GM21381 (cell line): ENCODE measurements around the gene SKAP1.
"Not testable (repeated sequence)": the region's sequence is repeated elsewhere in the genome, so short reads cannot be mapped to it uniquely, and the experiment has no call there.

Source experiments
- ATAC-seq: cut with Tn5 transposase; IDR thresholded peaks from one replicate; pipeline ENCODE4 v1.9.1; 2021; ENCODE audit warnings: mild to moderate bottlenecking, moderate library complexity; ENCODE audit not compliant: unreplicated experiment

SKAP1 gene

DNA sequence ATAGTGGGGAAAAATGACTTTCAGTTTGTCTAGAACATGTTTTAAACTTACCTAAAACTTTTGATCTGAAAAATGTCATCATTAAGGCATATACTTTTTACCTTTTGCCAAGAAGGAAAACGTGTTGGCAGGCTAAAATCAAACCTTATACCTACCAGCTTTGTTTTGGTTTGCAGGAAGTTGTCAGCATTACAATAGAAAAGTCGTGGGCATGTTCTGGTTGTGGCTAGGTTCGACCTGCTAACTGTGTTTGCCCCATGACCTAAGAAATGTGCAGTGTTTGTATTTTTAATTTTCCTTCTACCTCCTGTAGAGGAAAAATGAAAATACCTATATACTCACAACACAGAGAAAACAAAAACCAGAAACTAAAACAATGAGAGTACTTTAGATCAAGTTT, 13.0 kb downstream of the SKAP1 start:
- ATAC-seq, result no peak

DNA sequence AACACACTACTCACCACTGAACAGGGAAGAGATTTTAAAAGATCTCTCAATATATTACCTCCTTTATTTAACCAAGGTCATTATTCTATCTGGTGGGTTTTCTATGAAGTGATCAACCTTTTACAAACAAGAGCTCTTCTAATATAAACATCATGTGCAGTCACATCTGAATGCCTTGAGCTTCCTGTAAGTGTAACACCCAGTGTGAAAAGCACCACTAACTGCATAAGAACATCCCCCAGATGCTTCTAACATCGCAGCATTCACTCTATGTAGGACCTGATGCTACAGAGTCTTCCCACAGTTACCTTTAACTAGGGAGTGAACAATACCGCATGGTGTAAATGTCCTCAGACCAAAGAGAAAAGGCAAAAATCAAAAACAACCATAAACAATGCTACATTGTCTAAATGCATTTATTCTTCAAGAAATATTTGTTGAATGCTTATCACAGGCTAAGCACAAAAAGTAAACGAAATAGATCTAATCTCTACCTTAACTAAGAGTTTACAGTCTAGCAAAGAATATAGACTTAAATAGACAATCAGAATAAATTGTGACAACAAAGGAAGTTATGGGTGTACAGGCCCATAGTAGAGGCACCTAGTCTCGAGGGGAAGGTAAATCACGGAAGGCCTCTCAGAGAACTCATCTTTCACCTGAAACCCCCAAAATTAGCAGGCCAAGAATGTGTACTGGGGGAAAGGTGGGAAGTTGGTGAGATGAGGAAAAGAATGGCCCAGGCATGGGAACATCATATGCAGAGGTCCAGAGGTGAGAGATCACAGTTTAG, 16.2 kb downstream of the SKAP1 start:
- no peak for ATAC-seq

DNA sequence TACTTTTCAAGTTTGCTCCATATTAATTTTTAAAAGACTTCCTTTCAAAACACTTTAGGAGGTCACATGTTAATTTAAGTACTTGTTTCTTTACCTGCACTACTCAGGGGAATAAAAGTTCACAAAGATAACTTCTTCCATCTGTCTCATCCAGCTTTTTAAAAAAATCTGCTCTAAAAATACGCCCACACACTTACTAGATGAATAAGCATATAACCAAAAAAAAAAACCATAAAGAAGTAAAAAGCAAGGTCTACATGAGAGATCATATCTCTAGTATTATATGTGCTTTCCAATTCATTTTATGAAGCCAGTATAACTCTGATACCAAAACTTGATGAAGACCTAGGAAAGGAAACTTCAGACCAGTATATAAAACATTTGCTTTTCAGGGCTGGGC, 17.2 kb downstream of the SKAP1 start:
- ATAC-seq, result no peak

DNA sequence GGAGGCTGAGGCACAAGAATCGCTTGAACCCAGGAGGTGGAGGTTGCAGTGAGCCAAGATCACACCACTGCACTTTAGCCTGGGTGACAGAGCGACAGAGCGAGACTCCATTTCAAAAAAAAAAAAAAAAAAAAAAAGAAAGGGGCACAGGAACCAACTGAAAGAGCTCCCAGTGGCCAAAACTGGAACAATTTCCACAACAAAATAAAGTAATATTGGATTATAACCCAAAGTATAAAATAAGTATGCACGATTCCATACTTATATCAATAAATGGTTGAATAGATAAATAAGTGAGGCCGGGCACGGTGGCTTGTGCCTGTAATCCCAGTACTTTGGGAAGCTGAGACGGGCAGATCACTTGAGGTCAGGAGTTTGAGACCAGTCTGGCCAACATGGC, 19.2 kb downstream of the SKAP1 start:
- not testable (repeated sequence) for ATAC-seq

DNA sequence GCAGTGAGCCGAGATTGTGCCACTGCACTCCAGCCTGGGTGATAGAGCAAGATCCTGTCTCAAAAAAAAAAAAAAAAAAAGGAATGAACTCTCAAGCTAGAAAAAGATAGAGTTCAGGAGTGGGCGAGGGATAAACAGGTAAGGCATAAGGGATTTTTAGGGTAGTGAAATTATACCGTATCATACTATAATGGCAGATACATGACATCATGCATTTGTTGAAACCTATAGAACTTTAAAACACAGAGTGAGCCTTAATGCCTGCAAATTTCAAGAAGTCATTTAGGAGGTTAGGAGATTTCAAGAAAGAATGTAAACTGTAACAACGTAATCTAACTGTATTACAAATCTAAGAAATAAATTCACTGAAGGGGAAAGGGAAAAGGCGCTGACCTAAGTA, 20.4 kb downstream of the SKAP1 start:
- ATAC-seq, result no peak

DNA sequence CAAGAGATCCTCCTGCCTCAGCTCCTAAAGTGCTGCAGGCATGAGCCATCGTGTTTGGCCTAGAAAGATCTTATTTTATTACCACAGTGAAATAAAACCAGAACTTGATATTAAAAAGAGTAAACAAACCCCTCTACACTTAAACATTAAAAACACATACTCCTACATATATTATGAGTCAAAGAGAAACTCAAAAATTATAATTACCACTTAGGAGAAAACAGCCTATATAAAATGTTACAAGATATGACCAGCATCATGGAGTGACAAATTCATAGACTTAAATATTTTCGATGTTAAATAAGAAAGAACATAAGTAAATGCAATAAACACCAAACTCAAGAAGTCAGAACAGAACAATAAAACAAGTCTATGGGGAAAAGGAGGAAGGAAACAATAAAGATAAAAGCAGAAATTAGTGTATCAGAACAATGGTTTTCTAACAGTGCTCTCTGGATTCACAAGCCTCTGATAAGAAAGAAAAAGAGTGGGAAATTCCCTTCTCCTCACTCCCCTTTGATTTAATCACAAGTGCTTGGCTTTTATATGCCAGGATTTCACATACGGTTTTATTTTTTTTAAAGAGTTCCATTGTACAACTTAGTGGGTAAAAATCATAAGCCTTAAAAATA, 23.0 kb downstream of the SKAP1 start:
- no peak for ATAC-seq

DNA sequence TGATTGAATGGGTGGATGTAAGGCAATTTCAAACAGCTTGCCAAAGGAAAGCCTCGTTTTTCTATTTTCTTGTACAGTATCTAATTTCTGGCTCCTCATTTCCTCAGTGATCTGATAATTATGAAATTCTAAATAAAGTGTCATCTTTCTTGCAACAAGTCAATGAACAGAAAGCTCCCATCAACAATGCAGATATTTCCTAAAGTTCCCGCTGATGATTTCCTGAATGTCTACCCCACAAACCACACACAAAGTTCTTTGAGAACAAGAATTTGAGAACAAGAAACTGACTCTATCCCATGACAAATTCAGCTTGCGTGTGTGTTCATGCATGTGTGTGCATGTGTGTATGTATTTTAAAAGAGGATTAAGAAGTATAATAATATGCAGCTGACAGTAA, 35.2 kb downstream of the SKAP1 start:
- no peak for ATAC-seq

DNA sequence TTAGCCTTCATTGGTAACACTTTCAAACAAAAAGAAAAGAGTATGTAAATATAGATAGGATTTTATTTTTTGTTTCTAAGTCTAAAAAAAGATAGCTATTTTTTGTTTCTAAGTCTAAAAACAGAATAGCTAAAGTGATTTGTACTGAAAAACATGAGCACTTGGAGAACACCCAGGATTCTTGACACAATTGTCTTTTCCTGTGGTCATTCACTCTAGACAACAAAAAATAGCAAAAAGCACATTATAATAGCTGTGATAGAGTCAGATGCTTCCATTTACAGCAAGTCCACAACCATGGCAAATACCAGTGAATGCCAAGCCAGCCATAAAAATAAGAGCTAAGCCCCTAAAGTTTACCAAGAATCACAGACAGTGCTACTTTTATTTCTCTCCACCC, 36.7 kb downstream of the SKAP1 start:
- no peak for ATAC-seq

DNA sequence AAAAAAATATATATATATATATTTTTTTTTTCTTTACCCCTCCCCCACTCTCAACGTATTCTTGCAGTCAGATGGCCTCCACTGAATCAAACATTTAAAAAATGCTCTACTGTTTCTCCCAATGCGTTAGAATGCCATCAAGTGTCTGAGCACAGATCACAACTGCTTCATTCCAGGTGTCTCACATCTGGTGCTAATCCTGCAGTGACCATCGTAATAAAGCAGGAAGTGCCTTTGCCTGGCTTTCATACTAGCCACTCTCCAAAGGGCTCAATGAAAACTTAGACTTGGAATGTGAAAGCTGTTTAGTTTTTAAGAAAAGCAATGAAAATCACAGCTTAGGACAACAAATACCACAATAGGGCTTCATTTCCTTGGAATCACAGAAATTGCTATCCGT, 37.2 kb downstream of the SKAP1 start:
- no peak for ATAC-seq

DNA sequence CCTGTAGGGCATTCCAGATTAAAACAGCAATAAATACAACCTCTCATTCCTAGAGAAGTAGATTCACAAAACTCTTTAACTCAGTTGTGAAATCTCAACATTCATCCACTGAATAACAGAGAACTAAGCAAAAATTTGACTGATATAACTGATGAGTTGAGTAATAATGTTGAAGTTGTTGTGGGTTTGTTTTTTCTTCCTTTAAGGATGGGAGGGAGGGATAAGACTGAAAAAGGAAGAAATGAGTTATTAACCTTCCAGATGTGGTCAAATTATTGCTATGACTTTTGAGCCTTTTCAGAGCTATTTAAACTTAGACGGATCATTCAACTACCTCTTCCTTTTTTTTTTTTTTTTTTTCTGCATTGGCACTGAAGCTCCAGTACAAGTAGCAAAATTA, 38.6 kb downstream of the SKAP1 start:
- no peak for ATAC-seq

DNA sequence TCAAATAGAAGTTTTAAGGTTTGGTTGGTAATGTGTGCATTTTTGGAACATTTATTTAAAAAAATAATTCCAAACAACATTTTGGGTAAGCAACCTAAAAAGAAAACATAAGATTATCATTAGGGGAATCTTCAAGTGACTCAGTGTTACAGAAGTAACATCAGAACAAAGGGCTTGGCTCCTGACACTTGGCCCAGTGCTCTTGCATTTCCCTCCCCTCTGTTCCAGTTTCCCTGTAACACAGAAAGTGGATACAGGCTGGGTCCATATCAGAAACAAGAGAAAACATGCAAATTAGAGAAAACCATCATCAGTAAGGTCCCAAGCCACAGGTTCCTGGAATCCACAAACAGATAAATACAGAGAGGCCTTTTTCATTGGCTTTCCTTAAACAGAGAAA, 40.1 kb downstream of the SKAP1 start:
- no peak for ATAC-seq

DNA sequence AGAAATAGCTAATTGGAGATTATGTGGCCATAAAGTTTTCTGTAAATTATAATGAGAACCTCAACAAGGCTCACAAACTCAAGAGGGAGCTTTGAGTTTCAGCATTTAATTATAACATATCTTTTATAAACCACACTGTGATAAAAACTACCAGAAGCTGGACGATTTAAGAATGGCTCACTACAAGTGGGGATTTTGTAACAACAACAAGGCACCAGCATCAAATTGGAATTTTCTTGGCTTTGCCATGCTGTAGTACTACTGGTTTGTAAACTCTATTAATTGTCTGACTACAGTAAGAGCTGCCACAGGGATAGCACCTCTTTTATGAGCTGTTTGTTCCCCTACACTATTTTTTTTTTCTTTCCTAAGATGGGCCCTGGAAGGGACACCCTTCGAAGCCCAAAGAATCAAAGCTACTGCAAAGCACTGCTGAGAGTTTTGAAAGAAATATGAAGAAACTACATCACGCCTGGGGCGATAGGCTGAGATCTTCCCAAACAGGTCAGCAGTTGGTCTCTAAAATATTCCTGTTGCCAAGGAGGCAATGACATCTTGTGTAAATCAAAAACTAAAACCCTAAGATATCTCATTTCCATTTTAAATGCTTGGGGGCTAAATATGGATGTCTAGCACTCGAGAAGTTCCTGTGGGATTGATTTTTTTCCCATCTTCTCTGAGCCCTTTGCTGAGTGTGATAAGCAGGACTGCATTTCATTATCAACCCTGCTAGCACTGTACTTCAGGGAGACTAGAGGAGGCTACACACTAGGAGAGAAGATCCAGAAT, 40.9 kb downstream of the SKAP1 start:
- no peak for ATAC-seq

DNA sequence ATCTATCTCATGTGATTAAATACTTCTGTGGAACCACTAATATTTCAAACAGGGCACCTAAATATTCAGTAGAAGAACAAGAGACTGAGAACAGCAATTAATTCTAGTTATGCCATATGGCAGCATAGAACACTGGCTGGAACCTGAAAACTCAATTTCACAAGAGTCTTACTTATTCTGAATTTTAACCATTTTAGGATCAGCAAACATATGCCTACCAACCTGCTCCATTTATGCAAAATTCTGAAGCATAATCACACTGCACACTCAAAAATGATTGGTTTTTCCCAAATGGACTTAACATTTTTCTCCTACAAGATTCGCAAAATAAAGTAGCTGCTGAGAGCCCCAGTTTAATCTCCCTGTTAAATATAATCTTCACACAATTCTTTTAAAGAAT, 43.2 kb downstream of the SKAP1 start:
- no peak for ATAC-seq

DNA sequence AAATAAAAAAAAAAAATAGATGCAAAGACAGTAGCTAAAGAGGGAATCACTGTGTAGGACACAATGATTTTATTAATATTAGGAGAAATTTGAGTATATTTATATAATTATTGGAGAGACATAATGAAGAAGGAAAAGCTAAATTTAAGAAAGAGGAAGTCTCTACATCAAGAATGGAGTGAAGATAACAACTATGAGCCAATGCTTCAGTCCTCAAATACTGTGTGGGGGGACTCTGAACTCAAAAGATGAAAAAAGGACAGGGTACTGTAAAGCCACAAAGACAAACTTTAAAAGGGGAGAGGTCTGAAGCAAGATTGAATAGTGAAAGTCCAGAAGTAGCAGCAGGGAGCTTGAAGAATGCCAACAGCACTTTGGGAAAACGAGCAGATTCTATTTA, 44.7 kb downstream of the SKAP1 start:
- ATAC-seq, result no peak

DNA sequence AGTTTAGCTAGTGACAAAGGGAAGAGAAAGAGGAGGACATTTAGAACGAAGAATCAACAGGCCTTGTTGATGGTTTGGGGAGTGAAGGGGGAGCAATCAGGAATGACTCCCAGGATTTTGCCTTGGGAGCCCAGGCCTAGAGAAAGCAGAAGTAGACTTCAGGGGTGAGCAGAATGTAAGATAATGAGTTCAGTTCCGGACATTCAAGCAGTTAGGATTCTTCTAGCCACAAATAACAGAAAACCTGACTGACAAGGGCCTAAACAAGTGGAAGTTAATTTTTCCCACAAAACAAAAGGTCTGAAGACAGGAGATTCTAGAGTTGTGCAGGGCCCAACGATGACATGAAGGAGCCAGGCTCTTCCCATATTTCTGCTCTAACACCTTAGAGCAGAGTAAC, 45.9 kb downstream of the SKAP1 start:
- ATAC-seq, result no peak

DNA sequence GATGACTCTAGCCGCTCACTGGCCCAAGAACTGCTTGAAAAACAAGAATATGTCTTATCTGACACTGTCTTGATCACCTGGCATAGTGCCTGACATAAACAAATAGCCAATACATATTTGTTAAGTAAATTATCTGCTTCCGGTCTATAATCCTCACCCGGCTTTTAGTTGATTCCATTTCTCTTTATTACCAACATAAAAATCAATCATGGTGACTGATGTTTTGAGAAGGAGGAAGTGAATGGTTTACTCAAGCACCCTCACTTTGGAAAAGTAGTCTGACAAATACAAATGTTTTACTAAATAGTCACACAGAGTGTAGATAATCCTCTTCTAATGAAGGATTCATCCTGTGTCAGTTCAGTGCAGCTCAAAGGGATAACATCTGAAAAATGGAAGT, 47.0 kb downstream of the SKAP1 start:
- no peak for ATAC-seq

DNA sequence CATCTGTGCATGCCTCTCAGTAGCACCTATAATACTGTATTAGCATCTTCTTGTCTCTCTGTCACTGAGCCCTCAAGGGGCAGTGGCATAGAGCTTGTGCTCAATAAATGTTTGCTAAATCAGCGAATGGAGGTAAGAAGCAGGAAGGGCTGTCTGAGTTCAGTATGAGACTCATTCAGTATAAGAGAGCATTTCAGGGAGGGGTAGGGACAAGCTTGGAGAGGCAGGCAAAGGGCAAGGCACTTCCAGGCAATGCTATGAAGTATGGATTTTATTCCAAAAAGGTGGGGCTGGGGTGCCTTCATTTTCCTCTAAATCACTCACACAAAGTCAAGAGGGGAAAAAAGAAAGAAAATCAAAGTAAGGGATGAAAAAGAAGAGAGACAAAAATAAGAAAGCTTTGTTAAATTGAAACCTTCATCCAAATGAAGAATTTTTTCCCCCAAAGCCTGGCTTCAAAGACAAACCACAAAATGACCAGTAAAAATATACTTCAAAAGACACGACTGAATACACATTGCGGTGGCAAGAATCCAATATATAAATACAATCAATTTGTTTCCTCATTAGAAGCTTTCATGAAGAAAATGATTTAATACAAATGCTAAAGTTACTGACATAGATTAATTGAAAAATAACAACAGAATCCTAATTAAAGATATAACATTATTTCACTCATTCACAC, 51.2 kb downstream of the SKAP1 start:
- no peak for ATAC-seq

DNA sequence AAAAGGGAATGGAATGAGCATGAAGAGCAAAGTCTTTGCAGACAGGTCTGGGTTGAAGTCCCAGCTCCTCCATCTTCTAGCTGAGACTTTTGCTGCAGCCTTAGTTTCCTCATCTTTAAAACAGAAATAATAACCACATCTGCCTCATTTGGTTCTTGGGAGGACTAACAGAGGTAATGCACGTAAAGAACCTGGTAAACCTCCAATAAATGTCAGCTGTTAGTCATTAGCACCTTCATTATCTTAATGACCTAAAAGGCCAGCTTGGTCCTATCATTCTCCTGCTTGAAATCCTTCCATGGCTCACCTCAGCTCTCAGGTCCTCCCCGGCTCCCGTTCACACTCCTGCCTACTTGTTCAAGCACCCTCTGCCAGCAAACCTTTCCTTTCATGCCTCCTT, 51.8 kb downstream of the SKAP1 start:
- ATAC-seq, result no peak

DNA sequence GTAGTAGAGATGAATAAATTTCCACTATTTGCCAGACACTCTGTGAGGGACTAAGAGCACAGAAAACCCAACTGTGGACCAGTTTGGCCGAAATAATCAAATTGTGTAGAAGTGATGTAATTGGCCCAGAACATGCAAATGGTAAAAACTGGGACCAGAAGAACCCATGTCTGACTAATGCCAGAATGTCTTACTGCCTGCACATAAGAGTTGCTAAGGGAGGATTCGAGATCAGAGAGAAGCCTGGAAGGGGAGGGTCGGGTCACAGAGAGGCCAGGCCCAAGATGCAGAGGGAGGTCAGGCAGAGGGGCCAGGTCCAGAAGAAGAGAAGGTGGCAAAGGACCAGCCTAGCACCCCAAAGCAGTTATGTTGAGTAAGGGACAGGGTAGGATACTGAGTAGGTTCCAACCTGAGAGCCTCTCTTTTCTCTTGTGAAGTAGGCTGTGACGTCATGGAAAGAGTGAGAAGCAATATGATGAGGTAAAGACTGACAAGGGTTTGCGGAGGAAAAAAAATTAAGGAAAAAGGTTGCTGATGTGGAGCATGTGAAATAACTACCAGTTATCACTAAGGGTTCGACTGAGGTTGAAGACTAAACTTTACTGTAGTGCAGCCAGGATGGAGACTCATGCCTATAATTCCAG, 53.2 kb downstream of the SKAP1 start:
- ATAC-seq, result no peak

DNA sequence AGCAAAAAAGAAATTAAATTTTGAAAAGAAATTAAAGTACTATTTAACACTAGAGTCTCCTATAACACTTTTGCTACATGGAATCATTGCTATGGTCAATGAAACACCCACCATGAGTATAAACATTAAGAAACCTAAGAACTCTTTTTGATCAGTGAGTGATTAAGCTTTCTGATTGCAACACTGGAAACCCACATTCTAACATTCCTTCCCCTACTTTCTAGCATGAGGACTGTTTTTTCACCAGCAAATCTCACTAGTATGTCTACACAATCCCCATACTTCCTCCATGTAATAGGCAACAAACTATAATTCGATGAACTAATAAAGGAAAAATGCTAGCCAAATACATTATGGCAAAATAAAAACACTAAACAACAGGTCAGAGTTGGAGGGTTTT, 54.7 kb downstream of the SKAP1 start:
- no peak for ATAC-seq

DNA sequence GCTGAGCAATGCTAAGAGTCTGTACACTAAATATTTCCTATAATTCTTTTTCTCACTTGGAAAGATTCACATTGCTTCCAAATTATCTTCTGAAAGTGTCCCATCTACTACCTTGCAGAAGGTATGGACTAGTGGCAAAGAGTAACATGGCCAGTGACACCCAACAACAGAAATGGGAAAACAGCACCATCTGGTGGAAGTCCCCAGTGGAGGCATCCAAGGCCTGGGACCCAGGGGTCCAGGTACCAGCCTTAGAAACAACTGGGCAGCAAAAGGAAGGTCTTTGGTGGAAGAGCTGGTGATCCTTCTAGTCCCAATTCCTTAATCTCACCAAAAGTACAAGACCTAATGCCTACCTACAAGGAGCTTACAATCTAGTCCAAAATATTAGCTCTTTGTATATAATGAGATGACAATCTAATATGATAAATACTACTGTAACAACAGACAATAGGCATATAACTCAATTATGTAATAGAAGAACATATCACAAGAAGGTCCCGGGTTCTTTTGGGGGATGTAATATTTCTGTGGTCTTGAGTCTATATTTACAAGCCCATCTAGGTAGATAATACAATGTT, 55.3 kb downstream of the SKAP1 start:
- ATAC-seq, result no peak
